Gastroesophageal sphincter (tissue), 3 donors: ENCODE measurements around the gene PGAP3.

ENCODE experiments used
- EP300 ChIP-seq: sonication (generic); formaldehyde crosslinking; IDR thresholded peaks from one replicate; pipeline ENCODE4 v1.6.1; 2017; ENCODE audit warnings: antibody characterized with exemption, mild to moderate bottlenecking
- POLR2A ChIP-seq, 2 donors: fragments of 450-650 bp; IDR thresholded peaks; one replicate each; pipeline ENCODE4 v1.6.1; 2017; ENCODE audit warnings: antibody characterized with exemption in 2 of 2, mild to moderate bottlenecking in 2 of 2, moderate library complexity in 1 of 2
- POLR2AphosphoS5 ChIP-seq: sonication (generic); formaldehyde crosslinking; IDR thresholded peaks from one replicate; pipeline ENCODE4 v1.6.1; 2017; ENCODE audit warnings: antibody characterized with exemption
- TF ChIP-seq, protein P1 (sequence below), 4 experiments: fragments of 200-600 bp in 2 of 4; fragments of 450-650 bp in 2 of 4; sonication (generic) in 1 of 4; IDR thresholded peaks; one replicate each; pipeline ENCODE4 v1.5.1; 2017 to 2019; ENCODE audit warnings: antibody characterized with exemption in 4 of 4, mild to moderate bottlenecking in 2 of 4, moderate library complexity in 2 of 4

DNA sequence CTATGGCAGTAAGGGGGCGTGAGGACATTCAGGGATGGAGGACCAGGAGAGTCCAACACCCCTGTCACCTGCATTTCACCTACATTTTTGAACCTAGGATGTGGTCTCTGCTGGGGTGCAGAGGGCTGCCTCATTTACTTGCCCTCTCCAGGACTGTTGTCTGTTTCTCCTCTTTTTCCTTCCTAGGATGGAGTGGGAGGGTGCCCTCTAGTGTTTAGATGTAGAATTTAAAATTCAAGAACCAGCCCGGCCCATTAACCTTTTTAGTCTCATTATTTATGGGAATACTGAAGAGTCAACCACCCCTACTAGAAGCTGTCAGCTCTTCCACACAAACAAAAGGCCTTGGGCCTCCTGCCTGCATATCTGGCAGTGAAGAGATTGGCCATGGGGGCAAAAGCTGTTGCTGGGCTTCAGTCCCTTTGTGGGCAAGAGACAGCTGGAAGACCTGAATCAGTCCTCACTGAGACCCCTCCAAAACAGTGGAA, 53.4 kb downstream of the PGAP3 start:
- TF ChIP-seq, protein P1, sequence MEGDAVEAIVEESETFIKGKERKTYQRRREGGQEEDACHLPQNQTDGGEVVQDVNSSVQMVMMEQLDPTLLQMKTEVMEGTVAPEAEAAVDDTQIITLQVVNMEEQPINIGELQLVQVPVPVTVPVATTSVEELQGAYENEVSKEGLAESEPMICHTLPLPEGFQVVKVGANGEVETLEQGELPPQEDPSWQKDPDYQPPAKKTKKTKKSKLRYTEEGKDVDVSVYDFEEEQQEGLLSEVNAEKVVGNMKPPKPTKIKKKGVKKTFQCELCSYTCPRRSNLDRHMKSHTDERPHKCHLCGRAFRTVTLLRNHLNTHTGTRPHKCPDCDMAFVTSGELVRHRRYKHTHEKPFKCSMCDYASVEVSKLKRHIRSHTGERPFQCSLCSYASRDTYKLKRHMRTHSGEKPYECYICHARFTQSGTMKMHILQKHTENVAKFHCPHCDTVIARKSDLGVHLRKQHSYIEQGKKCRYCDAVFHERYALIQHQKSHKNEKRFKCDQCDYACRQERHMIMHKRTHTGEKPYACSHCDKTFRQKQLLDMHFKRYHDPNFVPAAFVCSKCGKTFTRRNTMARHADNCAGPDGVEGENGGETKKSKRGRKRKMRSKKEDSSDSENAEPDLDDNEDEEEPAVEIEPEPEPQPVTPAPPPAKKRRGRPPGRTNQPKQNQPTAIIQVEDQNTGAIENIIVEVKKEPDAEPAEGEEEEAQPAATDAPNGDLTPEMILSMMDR (IDR thresholded peaks at IDR 0.05): peak in 3 of 4 experiments; percentile 62 to 77 (median 70)
- no peak for TF ChIP-seq POLR2AphosphoS5
- no peak for TF ChIP-seq EP300
- TF ChIP-seq POLR2A (IDR thresholded peaks at IDR 0.05): no peak
